Activated CD4-positive, alpha-beta memory T cell treated with anti-CD3 and anti-CD28 coated beads for 36 hours (primary cell): ENCODE data around the gene ARL16. TPM values are rescaled to one million over a fixed set of nuclear protein-coding genes. Genes with fewer than 3 reads are reported as not detected.

Source experiments
- CTCF ChIA-PET: fragments of 350-600 bp; sonication (Branson Sonifier 250); formaldehyde crosslinking; loops from one replicate; lab custom pipeline; 2021; ENCODE audit warnings: antibody characterized with exemption, inconsistent platforms; lab: Charles Lee
- POLR2A ChIA-PET: fragments of 350-600 bp; sonication (Branson Sonifier 250); formaldehyde crosslinking; loops from one replicate; lab custom pipeline; 2021; ENCODE audit warnings: antibody characterized with exemption; lab: Charles Lee
- DNase-seq: peaks from one replicate; pipeline ENCODE4 v3.0.0-alpha.2; 2020
- H3K27ac Mint-ChIP-seq: one replicate; pipeline ENCODE4 v1.8.0; 2021; ENCODE audit warnings: mixed read lengths
- H3K27me3 Mint-ChIP-seq: one replicate; pipeline ENCODE4 v1.8.0; 2021; ENCODE audit warnings: mixed read lengths
- H3K36me3 Mint-ChIP-seq: one replicate; pipeline ENCODE4 v1.8.0; 2021; ENCODE audit warnings: mixed read lengths
- H3K4me1 Mint-ChIP-seq: one replicate; pipeline ENCODE4 v1.8.0; 2021; ENCODE audit warnings: low read depth, mixed read lengths
- H3K4me3 Mint-ChIP-seq: one replicate; pipeline ENCODE4 v1.8.0; 2021; ENCODE audit warnings: mild to moderate bottlenecking, mixed read lengths
- H3K9me3 Mint-ChIP-seq: one replicate; pipeline ENCODE4 v1.8.0; 2021; ENCODE audit warnings: mixed read lengths
- intact Hi-C: fragments of 100-400 bp; cut with micrococcal nuclease; formaldehyde crosslinking; loops from one replicate; pipeline ENCODE4 v1.15.1; 2023
- total RNA-seq, 2 experiments: library from RNA; stranded (reverse); gene quantifications; one replicate each; pipeline ENCODE4 v1.2.3, GENCODE V29; 2021

Gene ARL16
- total RNA-seq, 2 experiments from 2014 or later, result 15.1 to 17.1 TPM

DNA sequence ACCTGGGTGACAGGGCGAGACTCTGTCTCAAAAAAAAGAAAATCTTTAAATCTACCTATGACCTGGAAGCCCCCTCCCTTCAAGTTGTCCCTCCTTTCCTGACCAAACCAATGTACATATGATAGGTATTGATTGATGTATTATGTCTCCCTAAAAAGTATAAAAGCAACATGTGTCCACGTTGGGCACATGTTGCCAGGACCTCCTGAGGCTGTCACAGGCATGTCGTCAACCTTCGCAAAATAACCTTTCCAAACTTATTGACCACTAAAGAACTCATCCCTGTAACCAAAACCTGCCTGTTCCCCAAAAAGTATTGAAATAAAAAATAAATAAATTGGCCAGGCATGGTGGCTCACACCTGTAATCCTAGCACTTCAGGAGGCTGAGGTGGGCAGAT lies 21.6 kb downstream of the ARL16 start:
- Mint-ChIP-seq H3K4me3 (no peak overlapping the region), H3K9me3 (no peaks in the 10 kb centered on the region), H3K36me3 (peaks cover 14% of the 10 kb centered on the region), H3K27me3 (no peaks in the 10 kb centered on the region), H3K27ac (no peak overlapping the region), H3K4me1 (peaks cover 26% of the 10 kb centered on the region)
- DNase-seq, result no peak
- POLR2A ChIA-PET, result no interaction called here
- CTCF ChIA-PET, result no interaction called here
- intact Hi-C loops, result no loop called here

GRCh38 chr17:81660441-81660840 lies 23.2 kb downstream of the ARL16 start:
- no peak overlapping the region for H3K4me3 Mint-ChIP-seq
- POLR2A ChIA-PET, result no interaction called here
- peak overlapping the region; percentile 38 for H3K27ac Mint-ChIP-seq

DNA sequence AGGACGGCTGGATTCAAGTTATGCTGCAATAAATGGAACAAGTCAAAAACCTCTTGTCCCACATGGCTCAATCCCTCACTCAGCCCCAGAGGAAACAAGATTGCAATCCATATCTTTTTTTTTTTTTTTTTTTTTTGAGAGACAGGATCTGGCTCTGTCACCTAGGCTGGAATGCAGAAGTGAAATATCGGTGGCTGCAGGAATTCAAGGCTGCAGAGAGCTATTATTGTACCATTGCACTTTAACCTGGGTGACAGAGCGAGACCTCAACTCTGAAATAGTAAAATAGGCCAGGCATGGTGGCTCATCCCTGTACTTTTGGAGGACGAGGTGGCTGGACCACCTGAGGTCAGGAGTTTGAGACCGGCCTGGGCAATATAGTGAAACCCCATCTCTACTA lies 24.6 kb downstream of the ARL16 start:
- no peak overlapping the region for H3K27ac Mint-ChIP-seq
- H3K27me3 Mint-ChIP-seq, result no peaks in the 10 kb centered on the region
- intact Hi-C loops, result no loop called here
- no peaks in the 10 kb centered on the region for H3K9me3 Mint-ChIP-seq
- H3K4me3 Mint-ChIP-seq, result no peak overlapping the region
- DNase-seq, result no peak
- peaks cover 11% of the 10 kb centered on the region for H3K4me1 Mint-ChIP-seq
- POLR2A ChIA-PET, result interaction anchor here (0.8 kb wide), 1 partner anchor 58 kb away, joined by 3 read pairs; no protein-coding TSS in a partner anchor
- no peaks in the 10 kb centered on the region for H3K36me3 Mint-ChIP-seq
- CTCF ChIA-PET, result interaction anchor here (1.7 kb wide), 1 partner anchor 11 kb away, joined by 3 read pairs; no protein-coding TSS in a partner anchor

More at GRCh38 chr17:81660441-81660840, 23.2 kb downstream of the ARL16 start:
- no peak for DNase-seq
- H3K27me3 Mint-ChIP-seq, result no peaks in the 10 kb centered on the region
- H3K9me3 Mint-ChIP-seq, result no peaks in the 10 kb centered on the region
- peaks cover 25% of the 10 kb centered on the region for H3K4me1 Mint-ChIP-seq
- intact Hi-C loops, result no loop called here
- peaks cover 5% of the 10 kb centered on the region for H3K36me3 Mint-ChIP-seq
- CTCF ChIA-PET, result interaction anchor here (1.3 to 1.7 kb wide), 2 partner anchors 13 to 60 kb away, joined by 3 read pairs; no protein-coding TSS in a partner anchor

DNA sequence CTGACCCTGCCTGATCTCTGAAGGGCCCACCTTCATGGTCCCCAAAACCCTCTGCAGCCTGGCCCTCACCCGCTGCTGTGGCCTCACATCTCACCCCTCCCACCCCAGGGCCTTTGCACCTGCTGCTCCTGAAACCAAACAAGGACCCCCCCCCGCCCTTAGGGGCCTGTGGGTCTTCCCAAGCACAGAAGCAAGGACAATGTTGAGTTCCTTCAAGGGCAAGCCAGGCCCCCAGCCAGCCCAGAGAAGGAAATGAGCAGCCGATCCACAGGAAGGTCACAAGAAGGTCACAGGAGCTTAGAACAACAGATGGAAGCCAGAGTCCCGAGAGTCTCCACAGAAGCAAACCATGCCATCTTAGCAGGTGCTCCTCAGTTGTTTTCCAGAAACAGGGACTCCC lies 26.8 kb downstream of the ARL16 start:
- no peaks in the 10 kb centered on the region for H3K36me3 Mint-ChIP-seq
- CTCF ChIA-PET, result no interaction called here
- POLR2A ChIA-PET, result no interaction called here

GRCh38 chr17:81656118-81656743 lies 27.4 kb downstream of the ARL16 start, which contains the start of gene PDE6G:
Gene PDE6G (minus strand): TSS chr17:81656542. CDS start chr17:81653305, 3,237 bp downstream.
- ChIA-PET POLR2A (no interaction called here), CTCF (no interaction called here)
- H3K4me1 Mint-ChIP-seq, result peaks cover 11% of the 10 kb centered on the region
- H3K27me3 Mint-ChIP-seq, result peaks cover 11% of the 10 kb centered on the region
- no peak for DNase-seq
- no peak within 1 kb of the TSS for H3K27ac Mint-ChIP-seq
- intact Hi-C loops, result no loop called here
- H3K9me3 Mint-ChIP-seq, result no peaks in the 10 kb centered on the region
- no peaks in the 10 kb centered on the region for H3K36me3 Mint-ChIP-seq
- H3K4me3 Mint-ChIP-seq, result no peak within 1 kb of the TSS

More for the DNA sequence above, 26.8 kb downstream of the ARL16 start:
- no peak for DNase-seq
- Mint-ChIP-seq H3K27ac (no peak overlapping the region), H3K9me3 (no peaks in the 10 kb centered on the region), H3K4me3 (no peak overlapping the region), H3K27me3 (peaks cover 7% of the 10 kb centered on the region), H3K4me1 (peaks cover 11% of the 10 kb centered on the region)
- intact Hi-C loops, result no loop called here

GRCh38 chr17:81655378-81656117 lies 28.0 kb downstream of the ARL16 start:
- intact Hi-C loops, result no loop called here
- no peak for DNase-seq
- ChIA-PET CTCF (no interaction called here), POLR2A (no interaction called here)
- Mint-ChIP-seq H3K36me3 (no peaks in the 10 kb centered on the region), H3K4me3 (no peak overlapping the region), H3K27me3 (peaks cover 12% of the 10 kb centered on the region), H3K4me1 (peaks cover 11% of the 10 kb centered on the region), H3K9me3 (no peaks in the 10 kb centered on the region), H3K27ac (no peak overlapping the region)

- peaks cover 11% of the 10 kb centered on the region for H3K4me1 Mint-ChIP-seq
- CTCF ChIA-PET, result no interaction called here
- H3K36me3 Mint-ChIP-seq, result no peaks in the 10 kb centered on the region
- H3K4me3 Mint-ChIP-seq, result no peak overlapping the region
- intact Hi-C loops, result no loop called here
- peak; percentile 25 for DNase-seq
- POLR2A ChIA-PET, result no interaction called here
- H3K27me3 Mint-ChIP-seq, result peaks cover 23% of the 10 kb centered on the region
- no peak overlapping the region for H3K27ac Mint-ChIP-seq
- no peaks in the 10 kb centered on the region for H3K9me3 Mint-ChIP-seq
These were observed 30.5 kb downstream of the ARL16 start for GRCh38 chr17:81652906-81653771.

- no peak overlapping the region for H3K27ac Mint-ChIP-seq
- intact Hi-C loops, result no loop called here
- H3K4me1 Mint-ChIP-seq, result peaks cover 7% of the 10 kb centered on the region
- ChIA-PET CTCF (no interaction called here), POLR2A (no interaction called here)
- H3K4me3 Mint-ChIP-seq, result no peak overlapping the region
- H3K36me3 Mint-ChIP-seq, result no peaks in the 10 kb centered on the region
- DNase-seq, result no peak
- H3K27me3 Mint-ChIP-seq, result peaks cover 29% of the 10 kb centered on the region
- no peaks in the 10 kb centered on the region for H3K9me3 Mint-ChIP-seq
These were observed 31.9 kb downstream of the ARL16 start for GRCh38 chr17:81651692-81652091.

- H3K4me1 Mint-ChIP-seq, result peaks cover 7% of the 10 kb centered on the region
- no peak for DNase-seq
- intact Hi-C loops, result no loop called here
- H3K27ac Mint-ChIP-seq, result no peak overlapping the region
- H3K36me3 Mint-ChIP-seq, result no peaks in the 10 kb centered on the region
- ChIA-PET CTCF (no interaction called here), POLR2A (no interaction called here)
- H3K9me3 Mint-ChIP-seq, result no peaks in the 10 kb centered on the region
- no peak overlapping the region for H3K4me3 Mint-ChIP-seq
- H3K27me3 Mint-ChIP-seq, result peaks cover 29% of the 10 kb centered on the region
These were observed 32.6 kb downstream of the ARL16 start for GRCh38 chr17:81650951-81651350.

GRCh38 chr17:81648707-81649085 lies 34.9 kb downstream of the ARL16 start:
- ChIA-PET CTCF (no interaction called here), POLR2A (no interaction called here)
- no peaks in the 10 kb centered on the region for H3K36me3 Mint-ChIP-seq

DNA sequence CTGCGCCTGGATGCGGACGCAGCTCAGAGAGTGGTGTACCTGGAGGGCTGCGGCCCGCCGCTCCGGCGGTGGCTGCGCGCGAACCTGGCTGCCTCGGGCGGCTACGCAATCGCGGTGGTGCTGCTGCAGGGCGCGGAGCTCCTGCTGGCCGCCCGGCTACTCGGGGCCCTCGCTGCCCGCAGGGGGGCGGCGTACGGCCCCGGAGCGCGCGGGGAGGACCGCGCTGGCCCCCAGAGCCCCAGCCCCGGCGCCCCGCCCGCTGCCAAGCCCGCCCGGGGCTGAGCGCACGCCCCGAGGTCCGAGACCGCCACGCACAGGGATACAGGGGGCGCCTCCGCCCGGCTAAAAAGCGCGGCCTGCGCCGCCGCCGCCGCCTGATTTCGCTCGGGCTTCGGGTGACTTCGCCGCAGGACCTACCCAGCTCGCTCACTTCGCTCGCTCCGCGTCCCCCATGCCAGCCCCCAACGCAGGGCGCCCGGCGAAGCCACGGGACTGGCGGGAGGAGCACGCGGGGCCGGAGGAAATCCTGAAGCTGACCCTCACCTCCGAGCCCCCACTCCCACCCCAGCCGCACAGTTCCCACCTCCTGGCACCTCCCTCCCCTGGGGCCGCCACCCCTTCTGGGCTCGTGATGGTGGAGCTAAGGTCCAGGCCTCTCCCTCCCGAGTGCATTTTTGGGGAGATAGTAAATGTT lies 35.4 kb downstream of the ARL16 start:
- CTCF ChIA-PET, result interaction anchor here (1.1 kb wide), 1 partner anchor 11 kb away, joined by 3 read pairs; no protein-coding TSS in a partner anchor
- POLR2A ChIA-PET, result no interaction called here
- no peaks in the 10 kb centered on the region for H3K9me3 Mint-ChIP-seq
- intact Hi-C loops, result no loop called here
- no peak overlapping the region for H3K4me3 Mint-ChIP-seq
- peaks cover 2% of the 10 kb centered on the region for H3K4me1 Mint-ChIP-seq
- no peaks in the 10 kb centered on the region for H3K36me3 Mint-ChIP-seq
- H3K27ac Mint-ChIP-seq, result no peak overlapping the region
- DNase-seq, result no peak
- H3K27me3 Mint-ChIP-seq, result peaks cover 26% of the 10 kb centered on the region

More at GRCh38 chr17:81648707-81649085, 34.9 kb downstream of the ARL16 start:
- Mint-ChIP-seq H3K27me3 (peaks cover 29% of the 10 kb centered on the region), H3K27ac (no peak overlapping the region), H3K9me3 (no peaks in the 10 kb centered on the region), H3K4me1 (peaks cover 7% of the 10 kb centered on the region), H3K4me3 (no peak overlapping the region)
- intact Hi-C loops, result no loop called here
- no peak for DNase-seq
